Adrenal gland (tissue), 5 donors: ENCODE data around the gene RAD54L.

Experiments
- CTCF ChIP-seq, 6 experiments: fragments of 450-650 bp in 4 of 6; fragments of 200-600 bp in 2 of 6; sonication (generic) in 1 of 6; IDR thresholded peaks; 1 replicate in 5 of 6; 2 replicates in 1 of 6; pipeline versions ENCODE4 v1.5.1 to v1.8.0; 2016 to 2021; ENCODE audit warnings: antibody characterized with exemption in 6 of 6, mild to moderate bottlenecking in 2 of 6, moderate library complexity in 1 of 6
- POLR2A ChIP-seq, 2 donors: fragments of 450-650 bp; IDR thresholded peaks; one replicate each; pipeline ENCODE4 v1.6.1; 2017; ENCODE audit warnings: antibody characterized with exemption in 2 of 2, mild to moderate bottlenecking in 2 of 2, moderate library complexity in 1 of 2
- donor health status: DM: no; HTN: no; CAD: no.

GRCh38 chr1:46244656-46245371 lies 2.7 kb upstream of the RAD54L start:
- TF ChIP-seq CTCF (IDR thresholded peaks at IDR 0.05) (peak in 4 of 6 experiments; percentile 10 to 34 (median 28)), POLR2A (IDR thresholded peaks at IDR 0.05) (no peak)
